Stimulated activated CD8-positive, alpha-beta memory T cell treated with anti-CD3 and anti-CD28 coated beads, Interleukin-15, amount 100 ng/mL, for 48 hours (primary cell): ENCODE data around the gene C20orf144.
A peak's percentile ranks its signal among the peaks of the same experiment; 100 is the strongest.

Experiments
- DNase-seq, 2 donors: peaks; one replicate each; pipeline ENCODE4 v3.0.0-alpha.2; 2020; ENCODE audit warnings: low read depth in 2 of 2

C20orf144 gene

DNA sequence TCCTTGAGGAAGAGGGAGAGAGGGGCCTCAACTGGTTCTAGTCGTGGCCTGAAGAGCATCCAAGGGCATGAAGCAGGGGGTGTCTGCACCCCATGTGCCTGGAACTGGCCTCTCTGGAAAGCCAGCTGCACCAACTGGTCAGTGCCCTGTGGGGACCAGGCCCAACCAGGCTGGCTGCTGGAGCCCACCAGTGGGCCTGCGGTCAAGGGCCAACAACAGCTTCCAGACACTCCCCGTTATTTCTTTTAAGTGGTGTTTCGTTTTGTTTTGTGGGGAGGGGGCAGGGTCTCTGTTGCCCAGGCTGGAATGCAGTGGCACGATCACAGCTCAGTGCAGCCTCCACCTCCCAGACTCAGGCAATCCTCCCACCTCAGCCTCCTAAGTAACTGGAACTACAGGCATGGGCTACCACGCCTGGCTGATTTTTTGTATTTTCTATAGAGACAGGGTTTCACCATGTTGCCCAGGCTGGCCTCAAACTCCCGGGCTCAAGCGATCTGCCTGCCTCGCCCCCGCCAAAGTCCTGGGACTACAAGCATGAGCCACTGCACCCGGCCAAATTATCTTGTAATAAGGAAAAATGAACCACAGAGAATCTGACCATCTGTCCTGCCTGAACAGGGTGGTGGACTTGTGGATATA lies 11.9 kb upstream of the C20orf144 start:
- DNase-seq: no peak

DNA sequence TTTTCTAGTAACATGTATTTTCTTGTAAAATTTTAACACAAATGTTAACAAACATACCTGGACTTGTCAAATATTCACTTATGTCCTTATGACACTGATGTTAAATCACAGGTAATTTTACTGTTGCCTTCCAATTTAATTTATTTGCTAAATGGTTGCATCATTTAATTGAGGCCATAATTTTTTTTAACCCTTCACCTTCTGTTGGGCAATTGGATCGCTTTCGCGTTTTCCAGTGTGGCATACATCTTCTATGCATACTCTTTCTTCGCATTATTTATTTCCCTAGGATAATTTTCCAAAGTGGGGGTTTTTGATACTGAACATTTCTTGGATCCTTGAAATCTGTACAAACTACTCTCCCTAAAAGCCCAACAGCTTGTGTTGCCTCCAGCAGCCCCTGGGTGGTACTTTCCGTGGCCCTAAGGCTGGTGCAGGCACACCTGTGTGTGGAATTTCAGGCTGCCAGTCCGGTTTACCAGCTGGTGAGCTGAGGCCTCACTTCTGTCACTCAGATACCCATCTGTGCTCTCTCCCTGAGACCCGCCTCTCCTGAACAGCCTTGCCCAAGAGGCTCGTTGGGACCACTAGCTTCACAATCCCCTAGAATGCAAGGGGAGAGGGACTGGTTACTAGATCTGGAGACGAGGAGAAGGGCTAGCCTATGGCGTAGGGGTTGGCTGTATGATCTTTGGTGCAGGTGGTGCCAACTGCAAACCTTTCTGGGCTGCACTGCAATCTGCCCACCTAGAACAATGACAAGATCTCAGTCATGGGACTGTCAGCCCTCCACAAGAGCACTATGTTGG lies 11.2 kb upstream of the C20orf144 start:
- no peak for DNase-seq

DNA sequence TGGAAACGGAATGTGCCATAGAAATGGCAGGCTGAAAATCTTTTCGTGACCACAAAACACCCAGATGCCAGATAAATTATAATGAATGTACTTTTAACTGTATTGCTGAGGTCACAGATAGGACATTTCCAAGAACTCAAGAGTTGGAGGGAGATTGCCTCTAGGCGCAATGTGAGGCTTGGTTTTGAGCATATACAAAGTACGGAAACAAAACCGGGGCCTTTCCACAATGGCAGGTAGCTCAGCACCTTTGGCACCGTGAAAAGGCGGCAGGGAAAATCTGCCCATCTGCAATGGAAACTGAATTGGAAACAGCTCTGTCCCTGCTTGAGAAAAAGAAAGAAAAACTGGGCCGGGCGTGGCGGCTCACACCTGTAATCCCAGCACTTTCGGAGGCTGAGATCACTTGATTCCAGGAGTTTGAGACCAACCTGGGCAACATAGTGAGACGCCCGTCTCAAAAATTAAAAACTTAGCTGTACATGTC lies 10.5 kb upstream of the C20orf144 start:
- DNase-seq: no peak

GRCh38 chr20:33653218-33653899 lies 8.8 kb upstream of the C20orf144 start:
- DNase-seq: no peak

DNA sequence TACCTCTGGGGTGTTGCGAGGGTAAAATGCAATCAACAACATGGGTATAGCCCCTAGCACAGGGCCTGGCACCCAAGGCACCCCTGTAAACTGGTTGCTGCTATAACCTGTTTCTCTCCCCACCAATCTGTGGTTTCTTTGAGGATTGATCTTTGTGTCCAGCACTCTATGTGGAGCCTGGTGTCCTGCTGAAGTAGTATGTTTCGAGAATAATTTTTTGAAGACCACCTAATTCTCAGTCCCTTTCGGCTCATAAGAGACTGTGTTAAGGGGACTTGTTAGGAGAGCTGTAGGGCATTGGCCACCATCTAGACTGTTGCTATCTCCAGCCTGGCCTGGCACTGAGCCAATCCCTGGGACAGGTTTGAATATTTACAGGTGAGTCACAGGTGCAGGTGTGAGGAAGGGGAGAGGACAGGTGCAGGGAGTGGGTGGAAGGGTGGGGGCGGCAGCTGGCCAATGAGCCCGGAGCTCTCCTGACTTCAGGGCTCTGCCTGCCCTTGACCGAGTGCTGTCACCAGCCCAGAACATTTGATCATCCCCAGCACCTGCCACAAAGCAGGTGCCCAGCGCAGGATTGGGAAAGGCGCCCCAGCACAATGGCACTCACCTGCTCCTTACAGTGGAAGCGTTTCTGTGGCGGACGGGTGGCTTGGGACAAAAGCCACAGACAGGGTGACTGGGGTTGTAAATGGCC lies 8.1 kb upstream of the C20orf144 start:
- DNase-seq: no peak

DNA sequence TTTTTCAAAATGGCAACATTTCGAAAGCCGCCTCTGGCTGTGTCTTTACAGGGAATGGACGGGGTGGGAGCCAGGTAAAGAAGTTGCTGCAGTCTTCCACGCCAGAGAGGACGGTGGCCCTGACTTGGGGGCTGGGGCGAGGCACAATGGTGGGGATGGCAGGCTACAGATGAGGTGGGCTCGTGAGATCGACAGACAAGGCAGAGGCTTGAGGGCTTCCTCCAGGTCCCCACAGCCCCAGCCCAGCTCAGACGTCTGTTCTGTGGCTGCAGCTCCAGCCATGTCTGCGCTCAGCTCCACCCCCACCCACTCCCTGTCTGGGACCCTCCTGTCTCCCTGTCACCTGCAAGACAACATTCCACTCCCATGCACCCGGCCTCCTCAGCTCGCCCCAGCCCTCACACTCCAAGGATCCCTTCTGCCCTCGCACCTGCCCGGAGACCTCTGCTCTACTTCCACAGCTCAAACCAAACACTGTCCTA lies 7.4 kb upstream of the C20orf144 start:
- no peak for DNase-seq

- DNase-seq: no peak
Measured at GRCh38 chr20:33655164-33655563, 7.0 kb upstream of the C20orf144 start.

- no peak for DNase-seq
Measured at GRCh38 chr20:33656010-33656782, 5.9 kb upstream of the C20orf144 start.

DNA sequence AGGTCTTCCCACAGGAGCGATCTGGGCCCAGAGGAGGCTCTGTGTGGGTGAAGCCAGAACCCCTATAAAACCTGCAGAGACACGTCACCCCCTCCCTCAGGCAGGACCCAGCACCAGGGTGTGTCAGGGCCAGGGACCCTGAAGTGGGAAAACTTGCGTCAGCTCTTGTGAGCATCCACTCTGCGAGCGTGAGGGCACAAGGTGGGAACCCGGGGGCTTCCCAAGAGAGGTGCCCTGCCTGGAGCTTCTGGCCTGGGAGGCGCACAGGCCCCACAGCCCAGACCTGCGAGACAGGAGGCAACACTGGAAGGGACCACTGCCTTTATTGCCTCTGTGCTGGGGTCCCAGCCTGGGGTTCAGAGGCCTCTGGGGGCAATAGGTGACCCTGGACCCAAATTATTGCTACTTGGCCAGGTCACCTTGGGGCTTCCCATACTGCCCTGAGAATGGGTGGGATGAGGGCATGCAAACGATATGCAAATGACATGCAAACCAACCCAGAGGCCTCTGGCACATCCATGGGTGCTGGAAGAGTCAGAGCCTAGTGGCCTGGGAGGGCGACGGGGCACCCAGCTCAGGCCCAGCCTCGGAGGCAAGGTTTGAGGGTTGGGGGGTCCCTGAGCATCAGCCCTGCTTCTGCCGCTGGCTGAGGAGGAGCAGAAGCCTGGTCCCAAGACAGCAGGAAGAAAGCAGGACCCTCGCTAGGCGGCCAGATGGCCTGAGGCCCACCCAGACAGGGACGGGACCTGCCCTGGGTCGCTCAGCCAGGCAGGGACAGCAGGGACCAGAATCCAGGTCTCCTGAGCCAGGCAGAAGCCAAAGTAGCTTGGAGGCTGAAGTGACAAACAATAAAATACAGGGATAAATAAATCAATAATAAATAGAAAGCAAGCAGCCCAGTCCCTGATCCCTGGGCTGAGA lies 5.1 kb upstream of the C20orf144 start:
- DNase-seq: no peak

- no peak for DNase-seq
Measured at GRCh38 chr20:33657704-33658095, 4.4 kb upstream of the C20orf144 start.

DNA sequence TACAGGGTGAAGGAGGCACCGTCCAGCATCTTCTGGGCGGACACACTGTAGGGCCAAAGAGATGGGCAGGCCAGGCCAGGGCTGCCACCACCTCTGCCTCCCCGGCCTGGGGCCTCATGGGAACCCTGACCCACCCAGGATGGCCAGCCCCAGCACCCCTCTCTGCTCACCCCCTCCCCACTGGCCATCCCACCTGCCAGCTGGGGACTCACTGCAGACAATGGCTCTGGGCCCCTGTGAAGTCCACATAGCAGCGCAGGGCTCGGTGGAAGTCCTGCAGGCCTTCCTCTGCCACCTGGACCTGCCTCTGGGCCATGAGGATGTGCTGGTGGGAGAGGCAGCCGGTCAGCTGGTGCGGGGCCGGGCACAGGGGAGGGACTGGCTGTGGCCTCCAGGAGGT lies 3.6 kb upstream of the C20orf144 start:
- DNase-seq: no peak

DNA sequence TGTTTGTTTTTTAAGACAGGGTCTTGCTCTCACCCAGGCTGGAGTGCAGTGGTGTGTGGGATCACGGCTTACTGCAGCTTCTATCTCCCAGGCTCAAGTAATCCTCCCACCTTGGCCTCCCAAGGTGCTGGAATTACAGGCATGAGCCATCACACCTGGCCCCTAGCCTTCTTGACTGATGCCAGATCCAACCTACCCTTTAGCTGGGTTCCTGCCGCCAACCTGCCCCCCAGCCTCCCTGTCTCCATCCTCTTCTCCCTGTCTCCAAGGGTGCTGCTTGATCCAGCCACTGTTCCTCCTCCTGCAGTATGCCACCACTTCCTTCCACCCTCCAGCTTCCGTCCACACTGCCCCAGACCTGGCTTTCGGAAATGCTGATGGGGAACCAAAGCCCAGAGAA lies 3.2 kb upstream of the C20orf144 start:
- DNase-seq: no peak

DNA sequence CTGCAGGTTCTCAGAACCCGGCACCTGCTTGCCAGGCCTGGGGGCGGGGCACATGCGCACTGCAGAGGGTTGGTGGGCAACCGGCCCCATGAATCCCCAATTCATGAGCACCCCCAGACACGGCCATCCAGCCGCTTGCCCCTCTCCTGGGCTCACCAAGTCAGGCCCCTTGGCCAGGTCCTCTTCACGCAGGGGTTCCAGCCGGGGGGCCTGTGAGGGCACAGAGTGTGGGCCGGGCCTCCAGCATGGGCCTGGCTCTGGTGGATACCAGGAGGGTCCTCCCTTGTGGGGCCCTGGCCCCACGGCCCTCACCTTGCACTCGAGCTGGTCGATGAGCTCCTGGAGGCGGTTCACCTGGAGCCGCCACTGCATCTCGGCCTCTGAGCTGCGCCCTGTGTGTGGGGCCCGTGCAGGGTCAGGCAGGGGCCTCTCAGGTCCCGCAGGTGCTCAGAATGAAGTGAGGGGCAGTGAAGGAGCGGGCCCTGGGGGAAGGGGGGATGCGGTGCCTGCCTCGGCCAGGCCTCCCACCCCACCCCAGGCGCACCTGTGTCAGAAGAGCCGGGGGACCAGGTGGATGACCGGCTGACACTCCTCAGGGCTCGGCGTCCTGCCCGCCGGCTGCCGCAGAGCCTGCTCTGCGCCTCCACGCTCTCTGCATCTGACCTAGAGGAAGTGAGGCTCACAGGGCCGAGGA lies 2.6 kb upstream of the C20orf144 start:
- no peak for DNase-seq

DNA sequence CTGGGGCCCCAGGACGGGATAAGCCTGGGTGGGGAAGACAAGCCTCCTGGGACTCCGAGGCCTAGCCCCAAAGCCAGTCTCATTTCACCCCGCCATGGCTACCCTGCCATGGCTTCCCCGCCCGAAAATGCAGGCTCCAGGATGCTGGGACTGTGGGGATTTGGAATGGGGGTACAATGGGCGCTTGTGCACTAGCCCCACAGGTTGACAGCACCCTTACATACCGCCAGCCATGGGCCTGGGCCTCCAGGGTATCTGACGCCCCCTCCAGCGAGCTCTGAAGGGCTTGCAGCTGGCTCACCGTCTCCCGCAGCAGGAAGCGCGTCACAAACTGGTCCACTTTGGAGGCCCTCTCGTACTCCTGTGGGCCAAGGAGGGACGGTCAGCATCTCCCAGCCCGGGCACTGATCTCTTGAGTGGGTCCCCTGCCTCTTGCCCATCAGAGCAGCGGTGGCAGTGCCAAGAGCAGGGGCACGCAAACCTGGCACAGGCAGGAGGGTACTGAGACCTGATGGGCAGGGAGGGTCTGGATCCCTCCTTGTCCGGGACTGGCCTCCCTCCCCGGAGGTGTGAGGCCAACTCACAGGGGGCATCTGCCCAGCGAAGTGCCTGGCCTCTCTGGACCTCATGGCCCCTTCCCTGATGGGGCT lies 2.0 kb upstream of the C20orf144 start:
- no peak for DNase-seq

DNA sequence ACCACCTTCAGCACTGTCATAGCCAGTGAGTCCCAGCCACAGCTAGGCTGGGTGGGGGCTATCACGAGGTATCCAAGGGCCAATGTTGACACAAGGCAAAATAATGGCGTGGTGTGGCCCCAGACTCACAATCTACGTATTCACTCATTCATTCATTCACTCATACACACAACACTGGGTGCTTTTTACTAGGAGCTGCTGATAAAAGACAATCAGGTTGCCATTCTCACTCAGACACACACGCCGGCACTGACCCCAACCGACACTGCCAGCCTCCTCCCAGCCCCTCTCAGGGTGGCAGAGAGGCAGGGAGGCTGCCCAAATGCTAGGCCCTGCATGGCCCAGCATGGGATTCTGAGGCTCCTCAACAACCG lies 1.5 kb upstream of the C20orf144 start:
- DNase-seq: no peak

GRCh38 chr20:33663161-33664084 lies 1.3 kb downstream of the C20orf144 start:
- DNase-seq: peak; percentile 80 to 84

- DNase-seq: no peak
Measured at GRCh38 chr20:33664085-33664761, 2.1 kb downstream of the C20orf144 start.
